Kidney (tissue), 14 donors: ENCODE results near the gene RANGAP1. TPM values are rescaled to one million over a fixed set of nuclear protein-coding genes. Genes with fewer than 3 reads are reported as not detected.

Experiments
- DNase-seq, 5 donors: peaks; one replicate each; pipeline ENCODE4 v3.0.0-alpha.2; 2013 to 2020
- FAIRE-seq: peaks from 2 replicates; lab custom pipeline; 2012; peaks lifted over from hg19 to GRCh38; lab: Jason Lieb, UNC
- H3K27ac ChIP-seq, 2 donors: one replicate each; pipeline ENCODE4 v1.7.0; 2013; ENCODE audit warnings: low read depth in 2 of 2, low read length in 2 of 2, inconsistent platforms in 1 of 2
- H3K27me3 ChIP-seq: one replicate; pipeline ENCODE4 v1.7.1; 2013; ENCODE audit warnings: low read length, inconsistent platforms; ENCODE audit not compliant: control insufficient read depth, insufficient read depth
- H3K36me3 ChIP-seq, 3 donors: one replicate each; pipeline versions ENCODE4 v1.7.0 to v1.7.1; 2013; ENCODE audit warnings: low read length in 3 of 3, control low read depth in 1 of 3, inconsistent platforms in 1 of 3; ENCODE audit not compliant: insufficient read depth in 3 of 3, control insufficient read depth in 2 of 3
- H3K4me1 ChIP-seq, 3 donors: one replicate each; pipeline versions ENCODE4 v1.7.0 to v1.7.1; 2013; ENCODE audit warnings: low read length in 3 of 3, inconsistent platforms in 1 of 3, low read depth in 1 of 3; ENCODE audit not compliant: control insufficient read depth in 2 of 3, insufficient read depth in 2 of 3
- H3K4me3 ChIP-seq, 3 donors: one replicate each; pipeline versions ENCODE4 v1.7.0 to v1.8.1; 2013; ENCODE audit warnings: low read length in 3 of 3, control low read depth in 1 of 3, inconsistent platforms in 1 of 3
- H3K9ac ChIP-seq, 3 donors: one replicate each; pipeline versions ENCODE4 v1.7.0 to v1.7.1; 2013; ENCODE audit warnings: low read length in 3 of 3, control low read depth in 1 of 3, inconsistent platforms in 1 of 3
- H3K9me3 ChIP-seq, 3 donors: one replicate each; pipeline versions ENCODE4 v1.7.0 to v1.7.1; 2013; ENCODE audit warnings: low read length in 3 of 3, control low read depth in 1 of 3, inconsistent platforms in 1 of 3; ENCODE audit not compliant: control insufficient read depth in 2 of 3, insufficient read depth in 1 of 3
- intact Hi-C: fragments of 100-400 bp; cut with DNase I; formaldehyde crosslinking; loops from one replicate; pipeline ENCODE4 v1.11.1; 2022
- polyA plus RNA-seq: library from polyadenylated mRNA; stranded (reverse); fragments of 350-450 nt; fragmentation: Illumina TruSeq; extraction: RNeasy Lipid Tissue Mini Kit (QIAGEN cat#74804); gene quantifications from one replicate; pipeline ENCODE4 v1.2.3, GENCODE V29; 2014; ENCODE audit warnings: low read depth, low replicate concordance; ENCODE audit not compliant: insufficient read depth
- total RNA-seq: library from RNA; stranded (reverse); fragmentation: NEBNext Ultra II Directional; extraction: Animal tissue kit (Norgen Biotek cat#: 25700); gene quantifications from one replicate; pipeline ENCODE4 v1.2.1, GENCODE V29; 2021
- TF ChIP-seq, protein P1 (sequence below): IDR thresholded peaks from 3 replicates; pipeline ENCODE4 v1.5.1; 2012; ENCODE audit warnings: mild to moderate bottlenecking, moderate library complexity, borderline replicate concordance; ENCODE audit not compliant: insufficient read depth; ENCODE audit errors: extremely low read depth
- donor health status: control.
- donor health status: control.
- donor health status: control.
- donor health status: control.
- donor health status: control.
- donor health status: DM: yes; HTN: yes; CAD: no.
- donor health status: Normal renal cell carcinoma (clear cell type).

Gene RANGAP1
- total and polyA plus RNA-seq, 2 donors from 2014 or later: 38.8 to 40.8 TPM

DNA sequence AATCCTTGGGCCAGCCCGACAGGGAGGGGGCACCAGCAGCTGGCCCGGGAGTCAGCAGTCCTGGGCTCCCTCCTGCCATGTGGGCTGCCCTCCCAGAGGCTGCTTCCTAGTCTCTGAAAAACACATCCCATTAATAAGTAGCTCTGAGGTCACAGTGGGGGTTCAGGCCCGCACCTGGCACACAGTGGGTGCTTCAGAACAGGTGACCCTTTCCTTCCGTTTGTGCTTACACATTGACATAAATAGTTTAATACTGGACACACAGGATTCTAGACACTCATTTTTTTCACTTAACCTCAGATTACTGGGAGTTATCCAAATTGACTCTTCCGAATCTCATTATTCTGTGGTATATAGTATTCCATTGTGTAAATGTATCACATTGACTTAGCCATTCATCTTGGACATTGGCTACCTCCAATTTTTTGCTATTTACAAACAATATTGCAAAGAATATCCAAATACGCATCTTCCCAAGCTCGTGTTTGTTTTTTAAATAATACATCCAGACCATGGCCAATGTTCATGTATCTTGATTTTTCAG, 44.8 kb downstream of the RANGAP1 start:
- no peaks in the 10 kb centered on the region for H3K27me3 ChIP-seq
- H3K27ac ChIP-seq: no peak overlapping the region
- intact Hi-C loops: no loop called here
- TF ChIP-seq, protein P1, sequence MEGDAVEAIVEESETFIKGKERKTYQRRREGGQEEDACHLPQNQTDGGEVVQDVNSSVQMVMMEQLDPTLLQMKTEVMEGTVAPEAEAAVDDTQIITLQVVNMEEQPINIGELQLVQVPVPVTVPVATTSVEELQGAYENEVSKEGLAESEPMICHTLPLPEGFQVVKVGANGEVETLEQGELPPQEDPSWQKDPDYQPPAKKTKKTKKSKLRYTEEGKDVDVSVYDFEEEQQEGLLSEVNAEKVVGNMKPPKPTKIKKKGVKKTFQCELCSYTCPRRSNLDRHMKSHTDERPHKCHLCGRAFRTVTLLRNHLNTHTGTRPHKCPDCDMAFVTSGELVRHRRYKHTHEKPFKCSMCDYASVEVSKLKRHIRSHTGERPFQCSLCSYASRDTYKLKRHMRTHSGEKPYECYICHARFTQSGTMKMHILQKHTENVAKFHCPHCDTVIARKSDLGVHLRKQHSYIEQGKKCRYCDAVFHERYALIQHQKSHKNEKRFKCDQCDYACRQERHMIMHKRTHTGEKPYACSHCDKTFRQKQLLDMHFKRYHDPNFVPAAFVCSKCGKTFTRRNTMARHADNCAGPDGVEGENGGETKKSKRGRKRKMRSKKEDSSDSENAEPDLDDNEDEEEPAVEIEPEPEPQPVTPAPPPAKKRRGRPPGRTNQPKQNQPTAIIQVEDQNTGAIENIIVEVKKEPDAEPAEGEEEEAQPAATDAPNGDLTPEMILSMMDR: no peak
- H3K36me3 ChIP-seq: no peaks in the 10 kb centered on the region
- DNase-seq: no peak
- H3K4me3 ChIP-seq: no peak overlapping the region
- peaks cover 0 to 13% (median 0%) of the 10 kb centered on the region in 3 donors for H3K4me1 ChIP-seq
- no peak overlapping the region for H3K9ac ChIP-seq
- FAIRE-seq: no peak
- H3K9me3 ChIP-seq: no peaks in the 10 kb centered on the region

DNA sequence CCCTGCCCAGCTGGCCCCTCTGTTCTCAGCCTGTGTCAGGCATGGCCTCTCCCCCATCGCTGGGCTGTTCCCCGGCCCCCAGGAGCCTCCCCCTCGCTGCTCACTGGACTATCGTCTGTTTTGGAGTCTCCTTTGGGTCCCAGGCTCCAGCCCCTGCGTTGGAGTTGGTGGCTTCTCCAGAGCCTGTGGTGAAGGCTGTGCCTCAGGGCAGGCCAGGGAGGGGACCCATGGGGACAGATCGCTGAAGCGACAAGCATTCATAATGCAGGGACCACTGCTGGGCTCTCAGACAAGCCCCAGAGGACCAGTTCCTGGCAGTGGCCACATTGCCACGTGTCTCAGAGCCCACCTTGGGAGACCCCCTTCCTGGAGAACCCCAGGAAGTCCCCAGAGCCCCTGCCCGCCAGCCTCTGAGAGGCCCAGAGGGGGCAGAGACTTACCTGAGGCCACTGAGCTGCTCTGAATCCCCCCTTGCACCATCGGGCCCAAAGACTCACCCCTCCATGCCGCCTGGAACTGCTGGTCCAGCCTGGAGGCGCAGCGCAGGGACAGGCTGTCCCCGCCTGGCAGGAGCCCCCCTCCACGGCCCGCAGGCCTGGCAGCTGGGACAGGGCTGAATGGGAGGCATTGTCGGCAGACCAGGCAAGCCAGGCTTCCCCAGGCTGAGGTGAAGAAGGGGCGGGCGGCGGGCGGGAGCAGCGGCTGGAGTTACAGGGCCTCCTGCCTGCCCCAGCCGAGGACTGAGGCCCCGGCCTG, 45.4 kb downstream of the RANGAP1 start, which contains the start of gene CHADL:
TSS of gene CHADL (minus strand) at position 555 of the 756 bp plus-strand sequence. CDS start at position 505, 50 bp downstream.
- Histone ChIP-seq H3K4me1 (peaks cover 0 to 14% (median 0%) of the 10 kb centered on the region in 3 donors), H3K9ac (no peak within 1 kb of the TSS), H3K9me3 (no peaks in the 10 kb centered on the region), H3K4me3 (no peak within 1 kb of the TSS), H3K27me3 (no peaks in the 10 kb centered on the region), H3K36me3 (no peaks in the 10 kb centered on the region), H3K27ac (no peak within 1 kb of the TSS)
- FAIRE-seq: no peak
- peak in 4 of 5 donors; percentile 29 to 65 (median 42) for DNase-seq
- TF ChIP-seq, protein P1: no peak
- intact Hi-C loops: no loop called here

DNA sequence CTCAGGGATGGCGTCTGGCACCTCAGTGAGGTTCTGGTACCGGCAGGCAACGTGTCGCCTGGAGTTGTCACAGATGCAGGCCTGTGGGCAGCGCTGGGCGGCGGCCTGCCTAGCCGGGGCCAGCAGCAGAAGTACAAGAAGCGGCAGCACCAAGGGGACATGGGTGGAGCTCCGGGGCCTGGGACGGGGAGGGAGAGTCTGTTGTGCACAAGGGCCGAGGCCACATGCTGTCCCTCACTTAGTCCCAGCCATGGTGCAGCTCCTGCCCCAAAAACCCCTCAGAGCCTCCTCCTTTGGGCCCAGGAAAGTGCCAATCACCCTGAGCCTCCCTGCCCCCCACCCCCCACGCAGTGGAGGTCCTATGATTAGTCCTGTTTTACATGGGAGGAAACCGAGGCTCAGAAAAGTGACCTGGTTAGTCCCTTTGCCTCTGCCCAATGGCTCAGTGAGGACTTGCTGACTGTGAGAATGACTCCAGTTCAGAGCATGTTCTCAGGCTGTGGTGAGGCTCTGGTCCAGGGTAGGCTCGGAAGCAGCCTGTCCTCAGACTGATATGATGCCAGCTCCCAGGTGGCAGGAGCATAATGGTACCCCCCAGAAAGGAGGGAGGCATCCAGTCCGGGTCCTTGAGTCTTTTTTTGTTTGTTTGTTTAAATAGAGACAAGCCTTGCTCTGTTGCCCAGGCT, 46.4 kb downstream of the RANGAP1 start:
- no peaks in the 10 kb centered on the region for H3K9me3 ChIP-seq
- FAIRE-seq (no peak), DNase-seq (no peak)
- TF ChIP-seq, protein P1: no peak
- no peaks in the 10 kb centered on the region for H3K36me3 ChIP-seq
- no peaks in the 10 kb centered on the region for H3K27me3 ChIP-seq
- no peak overlapping the region for H3K27ac ChIP-seq
- intact Hi-C loops: no loop called here
- H3K4me3 ChIP-seq: no peak overlapping the region
- no peak overlapping the region for H3K9ac ChIP-seq
- peaks cover 0 to 14% (median 0%) of the 10 kb centered on the region in 3 donors for H3K4me1 ChIP-seq
